PC-9 (cell line): Measurements from ENCODE around the gene GRID2. TPM values are rescaled to one million over a fixed set of nuclear protein-coding genes. Genes with fewer than 3 reads are reported as not detected.

Experiments used
- Bru-seq: library from RNA; stranded (reverse); fragments of 400-500 nt; gene quantifications from one replicate; lab custom pipeline; 2021; lab: Mats Ljungman, UMichigan
- BruChase-seq, 2 experiments: library from RNA; stranded (reverse); fragments of 400-500 nt; gene quantifications; one replicate each; lab custom pipeline; 2021; lab: Mats Ljungman, UMichigan
- BruUV-seq: library from RNA; stranded (reverse); fragments of 400-500 nt; replicated peaks from 2 replicates; lab custom pipeline; 2021; lab: Mats Ljungman, UMichigan
- CTCF ChIA-PET: fragments of 300-600 bp; sonication (Branson Sonifier 250); formaldehyde crosslinking; loops from one replicate; lab custom pipeline; 2022; ENCODE audit warnings: antibody characterized with exemption; lab: Charles Lee
- POLR2A ChIA-PET: fragments of 300-600 bp; sonication (Branson Sonifier 250); formaldehyde crosslinking; loops from one replicate; lab custom pipeline; 2022; ENCODE audit warnings: antibody characterized with exemption; ENCODE audit not compliant: unreplicated experiment; lab: Charles Lee
- DNase-seq, 2 experiments: peaks; one replicate each; pipeline versions ENCODE4 v3.0.0 to v3.0.0-alpha.2; 2015 to 2022; ENCODE audit warnings: mixed read lengths in 1 of 2
- H2AFZ ChIP-seq: fragments of 200-600 bp; sonication (generic); 2 replicates; pipeline ENCODE4 v1.8.1; 2017; ENCODE audit warnings: antibody characterized with exemption
- H3F3A ChIP-seq: fragments of 200-600 bp; sonication (generic); 2 replicates; pipeline ENCODE4 v1.8.1; 2017; ENCODE audit warnings: antibody characterized with exemption, mild to moderate bottlenecking, low read depth; ENCODE audit not compliant: insufficient read depth
- H3K27ac ChIP-seq: fragments of 200-600 bp; sonication (generic); 2 replicates; pipeline ENCODE4 v1.6.1; 2016; ENCODE audit warnings: mixed run types
- H3K27me3 ChIP-seq: fragments of 200-600 bp; sonication (generic); 2 replicates; pipeline ENCODE4 v1.6.1; 2016; ENCODE audit warnings: low read depth, mixed run types; ENCODE audit not compliant: insufficient read depth
- H3K36me3 ChIP-seq: fragments of 200-600 bp; sonication (generic); 2 replicates; pipeline ENCODE4 v1.6.1; 2016; ENCODE audit warnings: low read depth, mixed run types
- H3K4me1 ChIP-seq: fragments of 200-600 bp; sonication (generic); replicated peaks from 2 replicates; pipeline ENCODE4 v1.6.1; 2016; ENCODE audit warnings: mixed run types; ENCODE audit not compliant: insufficient read depth
- H3K4me2 ChIP-seq: fragments of 200-600 bp; sonication (generic); 2 replicates; pipeline ENCODE4 v1.6.1; 2017; ENCODE audit warnings: mixed run types
- H3K4me3 ChIP-seq: fragments of 200-600 bp; sonication (generic); 2 replicates; pipeline ENCODE4 v1.6.1; 2016; ENCODE audit warnings: mixed run types
- H3K79me2 ChIP-seq: fragments of 200-600 bp; sonication (generic); 2 replicates; pipeline ENCODE4 v1.6.1; 2017; ENCODE audit warnings: low read depth, mixed run types
- H3K9me2 ChIP-seq: fragments of 200-600 bp; sonication (generic); 2 replicates; pipeline ENCODE4 v1.8.1; 2017; ENCODE audit warnings: mild to moderate bottlenecking; ENCODE audit not compliant: insufficient read depth
- H3K9me3 ChIP-seq: fragments of 200-600 bp; sonication (generic); 2 replicates; pipeline ENCODE4 v1.8.1; 2016; ENCODE audit warnings: low read depth; ENCODE audit not compliant: insufficient read depth
- H4K20me1 ChIP-seq: fragments of 200-600 bp; sonication (generic); 2 replicates; pipeline ENCODE4 v1.8.1; 2017; ENCODE audit not compliant: insufficient read depth
- CTCF ChIP-seq: fragments of 200-600 bp; sonication (generic); conservative IDR thresholded peaks from 2 replicates; pipeline ENCODE4 v1.6.1; 2017; ENCODE audit warnings: mixed run types, antibody characterized with exemption, mild to moderate bottlenecking, moderate library complexity
- EZH2 ChIP-seq: fragments of 200-600 bp; sonication (generic); IDR thresholded peaks from 2 replicates; pipeline ENCODE4 v1.8.0; 2017; ENCODE audit warnings: antibody characterized with exemption, low read depth
- intact Hi-C: fragments of 100-400 bp; cut with micrococcal nuclease; formaldehyde crosslinking; loops from one replicate; pipeline ENCODE4 v1.10.0; 2022; ENCODE audit not compliant: unreplicated experiment
- long read RNA-seq: library from polyadenylated mRNA; stranded (forward); transcript quantifications from one replicate; pipeline ENCODE4 v2.0.0, GENCODE V29; 2022
- total RNA-seq: library from RNA; stranded (reverse); gene quantifications from 2 replicates; pipeline ENCODE4 v1.2.3, GENCODE V29; 2021

Gene GRID2
- total RNA-seq, result not detected in 2 replicates
- Bru-seq, nascent RNA, result percentile 1 among the genes with signal in this experiment
- BruChase-seq, experiment 1, labeled RNA remaining after a 2-hour chase, result percentile 1 among the genes with signal in this experiment
- BruChase-seq, experiment 2, labeled RNA remaining after a 6-hour chase, result percentile 0 among the genes with signal in this experiment
- long read RNA-seq, result 0 reads

- ChIA-PET CTCF (no interaction called here), POLR2A (no interaction called here)
- H3K4me2 ChIP-seq, result peak within 1 kb of the TSS; percentile 28; the same call in 1 of the 2 replicates
- H3K79me2 ChIP-seq, result no peaks in the 10 kb centered on the region
- H3K9me2 ChIP-seq, result no peaks in the 10 kb centered on the region
- H3K27me3 ChIP-seq, result peaks cover 3% of the 10 kb centered on the region; the same call in 1 of the 2 replicates
- no peaks in the 10 kb centered on the region for H3K36me3 ChIP-seq
- intact Hi-C loops, result no loop called here
- no peaks in the 10 kb centered on the region for H4K20me1 ChIP-seq
- H3K9me3 ChIP-seq, result no peaks in the 10 kb centered on the region
- no peak within 1 kb of the TSS for H3K27ac ChIP-seq
- no peak for TF ChIP-seq CTCF
- DNase-seq, result peak in 1 of 2 experiments; percentile 6
- no peaks in the 10 kb centered on the region for H3F3A ChIP-seq
- BruUV-seq, result no TSS peak
- H3K4me3 ChIP-seq, result no peak within 1 kb of the TSS
- no peak within 1 kb of the TSS for H2AFZ ChIP-seq
- H3K4me1 ChIP-seq, result no peaks in the 10 kb centered on the region
Measured at GRCh38 chr4:92303621-92304027, at the start of gene GRID2. GRID2 (plus strand) TSS chr4:92303966.

- Histone ChIP-seq H3K4me2 (no peak overlapping the region), H3K27me3 (no peaks in the 10 kb centered on the region), H3K9me2 (no peaks in the 10 kb centered on the region), H3K27ac (no peak overlapping the region), H4K20me1 (no peaks in the 10 kb centered on the region), H3K4me3 (no peak overlapping the region), H3F3A (no peaks in the 10 kb centered on the region), H3K9me3 (no peaks in the 10 kb centered on the region), H3K79me2 (no peaks in the 10 kb centered on the region), H2AFZ (no peak overlapping the region), H3K4me1 (no peaks in the 10 kb centered on the region), H3K36me3 (no peaks in the 10 kb centered on the region)
- no peak for DNase-seq
- ChIA-PET POLR2A (no interaction called here), CTCF (no interaction called here)
- TF ChIP-seq EZH2, result no peak
- TF ChIP-seq CTCF, result no peak
- BruUV-seq, result no TSS peak
- intact Hi-C loops, result no loop called here
Measured at GRCh38 chr4:92253986-92254671, 49.6 kb upstream of the GRID2 start.

- no peak for TF ChIP-seq EZH2
- TF ChIP-seq CTCF, result no peak
- H2AFZ ChIP-seq, result no peak overlapping the region
- no peaks in the 10 kb centered on the region for H3K27me3 ChIP-seq
- DNase-seq, result no peak
- no peaks in the 10 kb centered on the region for H3K9me2 ChIP-seq
- no peaks in the 10 kb centered on the region for H3F3A ChIP-seq
- no peaks in the 10 kb centered on the region for H3K36me3 ChIP-seq
- H3K9me3 ChIP-seq, result no peaks in the 10 kb centered on the region
- CTCF ChIA-PET, result no interaction called here
- no peak overlapping the region for H3K4me3 ChIP-seq
- H3K27ac ChIP-seq, result no peak overlapping the region
- H3K79me2 ChIP-seq, result no peaks in the 10 kb centered on the region
- POLR2A ChIA-PET, result no interaction called here
- H3K4me1 ChIP-seq, result no peaks in the 10 kb centered on the region
- intact Hi-C loops, result no loop called here
- H3K4me2 ChIP-seq, result no peak overlapping the region
- no TSS peak for BruUV-seq
- no peaks in the 10 kb centered on the region for H4K20me1 ChIP-seq
Measured at GRCh38 chr4:92254767-92255442, 48.9 kb upstream of the GRID2 start.
